Sigmoid colon (tissue), 3 donors: ENCODE data around the gene CYTH4.

Experiments
- POLR2A ChIP-seq, 2 donors: fragments of 450-650 bp; IDR thresholded peaks; one replicate each; pipeline ENCODE4 v1.6.1; 2016; ENCODE audit warnings: antibody characterized with exemption in 2 of 2, mild to moderate bottlenecking in 2 of 2, moderate library complexity in 2 of 2
- TF ChIP-seq, protein P1 (sequence below), 4 experiments: fragments of 450-650 bp in 3 of 4; fragments of 200-600 bp in 1 of 4; IDR thresholded peaks; one replicate each; pipeline ENCODE4 v1.5.1; 2016 to 2019; ENCODE audit warnings: antibody characterized with exemption in 4 of 4, mild to moderate bottlenecking in 3 of 4, moderate library complexity in 2 of 4

GRCh38 chr22:37316875-37317371 lies 34.6 kb downstream of the CYTH4 start:
- no peak for TF ChIP-seq POLR2A (IDR thresholded peaks at IDR 0.05)
- TF ChIP-seq, protein P1, sequence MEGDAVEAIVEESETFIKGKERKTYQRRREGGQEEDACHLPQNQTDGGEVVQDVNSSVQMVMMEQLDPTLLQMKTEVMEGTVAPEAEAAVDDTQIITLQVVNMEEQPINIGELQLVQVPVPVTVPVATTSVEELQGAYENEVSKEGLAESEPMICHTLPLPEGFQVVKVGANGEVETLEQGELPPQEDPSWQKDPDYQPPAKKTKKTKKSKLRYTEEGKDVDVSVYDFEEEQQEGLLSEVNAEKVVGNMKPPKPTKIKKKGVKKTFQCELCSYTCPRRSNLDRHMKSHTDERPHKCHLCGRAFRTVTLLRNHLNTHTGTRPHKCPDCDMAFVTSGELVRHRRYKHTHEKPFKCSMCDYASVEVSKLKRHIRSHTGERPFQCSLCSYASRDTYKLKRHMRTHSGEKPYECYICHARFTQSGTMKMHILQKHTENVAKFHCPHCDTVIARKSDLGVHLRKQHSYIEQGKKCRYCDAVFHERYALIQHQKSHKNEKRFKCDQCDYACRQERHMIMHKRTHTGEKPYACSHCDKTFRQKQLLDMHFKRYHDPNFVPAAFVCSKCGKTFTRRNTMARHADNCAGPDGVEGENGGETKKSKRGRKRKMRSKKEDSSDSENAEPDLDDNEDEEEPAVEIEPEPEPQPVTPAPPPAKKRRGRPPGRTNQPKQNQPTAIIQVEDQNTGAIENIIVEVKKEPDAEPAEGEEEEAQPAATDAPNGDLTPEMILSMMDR (IDR thresholded peaks at IDR 0.05), result peak; percentile 73 to 81 (median 76)
